Measurements from ENCODE around the gene TRIO. TPM values are rescaled to one million over a fixed set of nuclear protein-coding genes. Genes with fewer than 3 reads are reported as not detected.

Gene TRIO
- total and polyA plus RNA-seq, 2 of the 8 experiments (the other 6 are each of a cell fraction or from before 2014, with no cell fraction given): 35.1 to 69.1 TPM

DNA sequence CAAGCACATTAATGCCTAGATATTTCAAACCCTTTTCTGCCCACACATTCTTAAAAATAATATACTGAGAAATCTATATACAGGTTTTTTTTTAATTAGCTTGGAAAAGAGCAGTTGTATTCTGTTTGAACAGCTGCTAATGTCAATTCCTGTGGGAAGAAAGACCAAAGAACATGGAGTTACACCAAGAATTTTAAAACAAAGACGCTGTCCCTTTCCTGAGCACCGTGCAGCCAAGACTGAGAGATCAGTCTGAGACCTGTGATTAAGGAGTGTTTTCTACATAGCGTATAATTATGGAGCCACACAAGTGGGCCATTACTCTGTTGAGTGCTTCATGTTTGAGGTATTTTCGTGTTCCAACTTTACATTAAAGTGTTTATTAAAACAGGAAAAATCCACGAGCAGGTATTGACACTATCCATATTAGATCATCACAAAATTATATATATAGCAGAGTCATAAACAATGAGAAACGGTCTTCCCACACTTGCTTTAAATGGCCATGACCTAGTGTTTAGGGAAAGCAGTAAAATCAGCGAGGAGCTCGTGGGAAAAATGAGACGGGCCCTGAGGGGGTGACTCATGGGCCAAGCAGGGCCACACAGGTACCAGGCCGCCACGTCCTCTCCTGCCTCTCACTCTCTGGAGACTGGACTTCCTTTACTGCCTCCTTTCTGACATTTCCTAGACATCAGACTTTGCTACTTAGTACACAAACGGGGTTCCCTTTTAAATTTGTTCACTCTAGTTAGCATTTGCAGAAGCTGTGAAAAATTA, 285.4 kb downstream of the TRIO start:
- H3K27me3 ChIP-seq (replicated peaks in 1 of 4; ENCODE audit: control insufficient read depth in 3 of 4, extremely low read depth in 1 of 4, insufficient read depth in 3 of 4, low read length in 3 of 4): no peaks in the 10 kb centered on the region
- no peak overlapping the region for H3K4me2 ChIP-seq (ENCODE audit: insufficient read depth in 1 of 2, low read depth in 2 of 2, low read length in 2 of 2)
- no peaks in the 10 kb centered on the region for H3K9me3 ChIP-seq (ENCODE audit: insufficient read depth in 2 of 2, low read depth in 1 of 2, low read length in 1 of 2)
- H3K4ac ChIP-seq (replicated peaks; ENCODE audit: insufficient read length, low read depth, low read length): no peak overlapping the region
- H3K23me2 ChIP-seq (ENCODE audit: low read depth, low read length): no peaks in the 10 kb centered on the region
- CTCF ChIA-PET (ENCODE audit: partially characterized antibody): interaction anchor here (0.8 to 1.2 kb wide), 4 partner anchors 9 to 47 kb away, joined by 3 to 5 read pairs (median 4); no protein-coding TSS in a partner anchor
- H2BK5ac ChIP-seq (ENCODE audit: low read depth, low read length): no peak overlapping the region
- POLR2A ChIA-PET (ENCODE audit: partially characterized antibody): interaction anchor here (1.6 kb wide), 1 partner anchor 13 kb away, joined by 5 read pairs; no protein-coding TSS in a partner anchor
- H2AK5ac ChIP-seq (ENCODE audit: low read depth, low read length): no peak overlapping the region
- H4K8ac ChIP-seq (ENCODE audit: extremely low read depth, insufficient read depth, low read length): no peak overlapping the region
- DNase-seq (ENCODE audit: low read depth in 1 of 2, low spot score in 2 of 2) (no peak), FAIRE-seq (no peak)
- H3K27ac ChIP-seq (ENCODE audit: low read depth, low read length): no peak overlapping the region
- H2BK20ac ChIP-seq (ENCODE audit: low read length): no peak overlapping the region
- H3K79me1 ChIP-seq (ENCODE audit: low read depth, low read length): no peaks in the 10 kb centered on the region
- H3K9ac ChIP-seq (replicated peaks in 1 of 4; ENCODE audit: extremely low read depth in 1 of 4, low read depth in 3 of 4, low read length in 3 of 4): no peak overlapping the region
- no peak overlapping the region for H3K23ac ChIP-seq (ENCODE audit: insufficient read length)
- H3K4me3 ChIP-seq (ENCODE audit: extremely low read depth in 1 of 4, insufficient read depth in 2 of 4, low read depth in 3 of 4, low read length in 4 of 4): no peak overlapping the region
- no peaks in the 10 kb centered on the region for H3K79me2 ChIP-seq (ENCODE audit: control insufficient read depth in 1 of 2, insufficient read depth in 2 of 2, low read length in 2 of 2)
- peaks cover 0 to 5% (median 2%) of the 10 kb centered on the region in 4 experiments; a peak in 4 of 7 replicates for H3K4me1 ChIP-seq (replicated peaks in 1 of 4; ENCODE audit: control insufficient read depth in 3 of 4, insufficient read depth in 4 of 4, low read length in 3 of 4)
- H3K56ac ChIP-seq (replicated peaks; ENCODE audit: insufficient read length, low read depth, low read length): no peak overlapping the region
- H2AFZ ChIP-seq (ENCODE audit: low read length): no peak overlapping the region
- H3K36me3 ChIP-seq (ENCODE audit: control insufficient read depth in 2 of 4, insufficient read depth in 4 of 4, low read length in 3 of 4): peaks cover 0 to 3% (median 0%) of the 10 kb centered on the region in 4 experiments; a peak in 2 of 8 replicates
- WGBS, 2 experiments (ENCODE audit: extremely low coverage in 1 of 2, insufficient coverage in 1 of 2, insufficient read length in 1 of 2, insufficient replicate concordance in 2 of 2, low coverage in 1 of 2, low lambda C conversion rate in 2 of 2, missing lambda C conversion rate in 1 of 2): 89% methylated on average over 12 of the region's 12 CpGs; no CpG with 5 or more reads in 1 of the 2 experiments
- no peaks in the 10 kb centered on the region for H4K20me1 ChIP-seq (replicated peaks in 1 of 2; ENCODE audit: control insufficient read depth in 1 of 2, insufficient read depth in 2 of 2, low read length in 2 of 2)
- TF ChIP-seq KDM5A (IDR thresholded peaks at IDR 0.05; ENCODE audit: low read length) (no peak), EZH2 (IDR thresholded peaks at IDR 0.05; ENCODE audit: low read depth, low read length, severe bottlenecking) (no peak), KDM4A (IDR thresholded peaks at IDR 0.05; ENCODE audit: low read depth, low read length, severe bottlenecking) (no peak)
- no peak overlapping the region for H2BK15ac ChIP-seq (ENCODE audit: low read length)
- H3K18ac ChIP-seq (ENCODE audit: extremely low read depth, low read length): no peak overlapping the region
- H4K5ac ChIP-seq (ENCODE audit: insufficient read length, low read depth, low read length): no peak overlapping the region
- H4K91ac ChIP-seq (replicated peaks; ENCODE audit: insufficient read length, low read length): no peak overlapping the region
- no peak overlapping the region for H3K14ac ChIP-seq (ENCODE audit: insufficient read length)
- no peak overlapping the region for H2BK120ac ChIP-seq (replicated peaks; ENCODE audit: low read depth, low read length)
- H2BK12ac ChIP-seq (ENCODE audit: low read depth, low read length): no peak overlapping the region
